NCI-H146 (cell line): Measurements from ENCODE around the gene ELL.

Experiments
- DNase-seq: peaks from one replicate; lab custom pipeline; 2025; lab: John Stamatoyannopoulos, UW

ELL gene

GRCh38 chr19:18445262-18445948 lies 76.5 kb downstream of the ELL start:
- DNase-seq: no peak

DNA sequence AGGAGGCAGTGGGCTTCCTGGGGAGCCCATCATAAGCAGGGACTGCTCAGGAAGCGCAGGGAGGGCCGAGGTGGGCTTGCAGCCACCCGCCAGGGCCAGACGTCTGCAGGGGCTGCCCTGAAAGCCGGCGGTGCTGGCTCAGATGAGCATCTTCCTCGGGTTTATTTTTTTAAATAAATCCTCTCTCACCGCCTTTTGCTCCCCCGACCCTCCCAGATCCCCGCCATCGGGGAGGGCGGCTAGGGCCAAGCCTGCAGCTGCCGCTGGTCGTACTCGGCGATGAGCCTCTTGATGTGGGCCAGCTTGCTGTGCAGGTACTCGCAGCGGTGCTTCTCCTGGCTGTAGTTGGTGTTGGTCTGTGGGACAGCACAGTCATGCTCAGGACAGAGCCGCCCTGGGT lies 77.4 kb downstream of the ELL start:
- no peak for DNase-seq

DNA sequence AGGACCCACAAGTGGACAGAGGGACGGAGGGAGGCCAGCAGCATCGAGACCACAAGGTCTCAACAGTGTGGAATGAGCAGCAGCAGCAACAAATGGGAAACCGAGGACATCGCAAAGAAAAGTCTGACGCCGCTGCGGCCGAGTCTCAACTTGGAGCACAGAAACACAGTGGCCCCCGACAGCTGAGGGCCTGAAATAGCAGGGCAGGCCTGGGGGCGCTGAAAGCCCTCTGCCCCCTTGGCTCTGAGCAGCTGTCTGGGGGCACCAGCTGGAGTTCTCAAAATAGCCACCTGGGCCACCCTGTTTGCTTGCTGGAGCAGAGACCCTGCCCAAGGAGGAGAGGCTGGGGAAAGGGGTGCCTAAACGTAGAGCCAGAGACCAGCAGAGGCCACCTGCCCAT lies 78.0 kb downstream of the ELL start:
- DNase-seq: no peak

- DNase-seq: no peak
These were observed 78.5 kb downstream of the ELL start for GRCh38 chr19:18443406-18443805.

DNA sequence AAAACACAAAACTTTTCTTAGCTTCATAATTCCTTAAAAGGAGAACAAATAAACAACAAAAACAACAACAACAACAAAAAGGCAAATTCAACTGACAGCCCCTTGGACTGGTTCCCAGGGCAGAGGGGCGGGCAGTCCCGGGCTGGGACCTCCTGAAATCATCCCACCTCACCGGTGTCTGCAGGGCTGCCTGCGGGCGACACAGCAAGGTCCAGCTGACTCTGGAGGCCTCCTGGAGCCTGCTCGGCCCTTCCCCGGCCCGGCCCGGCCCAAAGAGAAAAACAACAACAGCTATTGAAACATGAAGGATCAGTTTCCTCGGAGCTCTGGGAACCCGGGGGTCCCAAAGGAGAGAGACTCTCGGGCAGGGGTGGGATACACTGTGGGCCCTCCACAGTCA lies 78.9 kb downstream of the ELL start:
- no peak for DNase-seq

DNA sequence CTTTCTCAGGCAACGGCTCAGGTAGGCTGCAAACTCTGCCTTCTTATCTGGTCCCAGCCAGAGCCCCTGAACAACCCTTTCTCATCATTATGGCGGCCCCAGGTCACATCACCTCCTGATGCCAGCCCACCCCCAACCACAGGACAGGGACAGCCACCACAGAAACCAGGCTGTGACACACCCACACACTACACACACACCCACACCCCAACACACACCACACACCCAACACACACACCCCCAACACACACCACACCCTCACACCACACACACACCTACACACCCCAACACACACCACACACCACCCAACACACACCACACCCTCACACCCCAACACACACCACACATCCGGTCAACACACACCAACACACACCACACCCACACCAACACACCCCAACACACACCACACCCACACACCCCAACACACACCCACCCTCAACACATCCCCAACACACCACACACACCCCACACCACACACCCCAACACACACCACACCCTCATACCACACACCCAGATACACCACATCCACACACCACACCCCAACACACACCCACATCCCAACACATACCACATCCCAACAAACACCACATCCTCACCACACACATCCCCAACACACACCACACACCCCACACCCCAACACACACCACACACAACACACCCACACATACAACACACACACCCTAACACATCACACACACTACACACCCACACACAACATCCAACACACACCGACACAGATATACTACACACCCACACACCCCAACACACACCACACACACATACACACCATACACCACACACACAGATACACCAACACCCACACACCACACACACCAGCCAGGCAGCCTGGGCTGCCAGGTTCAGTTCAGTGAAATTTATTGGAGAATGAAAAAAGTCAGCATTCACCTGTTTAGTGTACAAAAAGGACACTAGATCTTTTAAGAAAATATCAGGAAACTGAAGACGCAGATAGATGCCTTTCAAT lies 79.8 kb downstream of the ELL start:
- DNase-seq: no peak

DNA sequence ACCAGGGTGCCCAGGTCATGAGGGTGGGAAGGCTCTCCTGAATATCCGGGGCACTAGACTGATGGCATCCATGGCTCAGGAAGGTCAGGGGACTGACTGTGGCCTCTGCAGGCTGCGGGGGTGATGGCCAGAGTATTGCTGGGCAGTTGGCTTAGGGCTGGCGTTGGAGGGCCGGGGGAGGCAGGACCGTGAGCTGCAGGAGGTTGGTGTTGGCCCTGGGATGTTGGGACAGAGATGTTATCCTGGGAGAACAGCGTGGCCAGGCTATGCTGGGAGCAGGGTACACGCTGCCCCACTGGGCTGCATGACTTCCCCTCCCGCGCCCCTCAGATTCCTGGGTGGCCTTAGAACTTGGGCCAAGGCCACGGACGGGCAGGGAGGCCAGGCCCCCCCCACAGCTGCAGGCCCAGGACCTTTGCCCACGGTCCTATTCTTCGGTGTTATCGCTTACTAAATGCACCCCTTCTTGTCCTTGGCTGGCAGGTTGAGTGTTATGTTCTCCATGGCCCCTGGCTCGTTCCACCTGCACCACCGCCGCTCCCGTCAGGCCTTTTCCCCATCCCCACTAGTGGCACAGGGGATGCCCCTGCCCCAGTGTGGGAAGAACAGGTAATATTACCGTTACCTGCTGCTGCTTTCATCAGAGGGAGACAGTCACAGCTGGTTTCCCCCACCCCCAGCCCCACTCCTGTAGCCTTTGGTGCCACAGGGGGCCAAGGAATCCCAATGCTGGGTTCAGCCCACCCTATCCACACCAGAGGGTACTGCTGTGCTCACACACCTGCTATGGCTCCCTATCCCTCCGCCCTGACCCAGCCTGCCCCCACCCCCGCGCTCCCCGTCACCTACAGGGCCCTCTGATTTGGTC lies 80.7 kb downstream of the ELL start:
- DNase-seq: no peak

DNA sequence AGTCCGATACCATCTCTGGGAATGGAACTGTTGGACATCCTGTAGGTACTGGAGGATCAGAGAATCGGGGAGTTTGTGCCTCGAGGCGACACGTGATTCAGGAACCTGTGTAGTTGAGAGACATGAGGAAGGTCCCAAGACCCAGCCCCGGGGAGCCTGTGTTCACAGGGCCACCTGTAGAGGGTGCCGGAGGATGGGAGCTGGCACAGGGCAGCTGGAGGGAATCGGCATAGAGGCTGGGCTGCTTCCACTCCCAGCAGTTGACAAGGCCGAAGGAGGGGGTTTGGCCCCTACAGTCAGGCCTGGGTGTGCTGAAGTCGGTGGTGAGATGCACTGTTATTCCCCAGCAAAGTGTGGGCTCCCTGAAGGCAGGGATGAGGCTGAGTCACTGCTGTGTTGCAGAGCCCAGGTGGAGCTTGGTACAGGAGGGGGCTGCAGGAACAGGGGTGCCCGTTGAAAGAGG lies 81.4 kb downstream of the ELL start:
- peak; percentile 20 for DNase-seq

GRCh38 chr19:18439910-18440237 lies 82.0 kb downstream of the ELL start:
- DNase-seq: no peak

- no peak for DNase-seq
These were observed 82.6 kb downstream of the ELL start for GRCh38 chr19:18439025-18439909.

DNA sequence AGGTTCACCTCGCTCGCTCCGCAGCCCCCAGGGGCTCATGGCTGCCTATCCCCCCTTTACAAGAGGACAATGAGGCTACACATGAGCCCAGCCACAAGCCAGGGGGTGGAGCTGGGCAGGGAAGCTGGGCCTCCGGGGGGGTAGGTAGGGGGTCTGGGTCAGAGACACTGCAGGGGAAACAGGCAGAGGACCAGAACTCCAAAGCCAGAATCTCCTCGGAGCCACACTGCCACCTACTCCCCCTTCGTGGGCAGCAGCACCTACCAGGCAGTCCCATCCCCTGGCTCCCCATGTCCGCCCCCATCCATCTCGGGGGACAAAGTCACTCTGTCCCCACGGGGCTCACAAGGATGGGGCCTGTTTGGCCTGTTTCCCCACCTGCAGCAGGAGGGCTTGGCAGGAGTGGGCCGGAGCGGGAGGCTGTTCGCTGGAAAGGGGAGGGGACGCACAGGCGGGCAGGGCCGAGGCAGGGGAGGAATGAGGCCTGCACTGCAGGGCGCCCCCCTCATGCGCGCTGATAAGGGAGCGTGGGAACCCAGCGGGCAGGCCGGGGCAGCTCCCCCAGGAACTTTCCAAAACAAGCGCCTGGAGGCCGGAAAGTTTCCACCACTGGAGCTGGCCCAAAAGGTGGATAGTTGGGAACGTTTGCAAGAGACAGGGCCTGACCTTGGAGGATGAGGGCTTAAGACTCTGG lies 83.4 kb downstream of the ELL start:
- no peak for DNase-seq

DNA sequence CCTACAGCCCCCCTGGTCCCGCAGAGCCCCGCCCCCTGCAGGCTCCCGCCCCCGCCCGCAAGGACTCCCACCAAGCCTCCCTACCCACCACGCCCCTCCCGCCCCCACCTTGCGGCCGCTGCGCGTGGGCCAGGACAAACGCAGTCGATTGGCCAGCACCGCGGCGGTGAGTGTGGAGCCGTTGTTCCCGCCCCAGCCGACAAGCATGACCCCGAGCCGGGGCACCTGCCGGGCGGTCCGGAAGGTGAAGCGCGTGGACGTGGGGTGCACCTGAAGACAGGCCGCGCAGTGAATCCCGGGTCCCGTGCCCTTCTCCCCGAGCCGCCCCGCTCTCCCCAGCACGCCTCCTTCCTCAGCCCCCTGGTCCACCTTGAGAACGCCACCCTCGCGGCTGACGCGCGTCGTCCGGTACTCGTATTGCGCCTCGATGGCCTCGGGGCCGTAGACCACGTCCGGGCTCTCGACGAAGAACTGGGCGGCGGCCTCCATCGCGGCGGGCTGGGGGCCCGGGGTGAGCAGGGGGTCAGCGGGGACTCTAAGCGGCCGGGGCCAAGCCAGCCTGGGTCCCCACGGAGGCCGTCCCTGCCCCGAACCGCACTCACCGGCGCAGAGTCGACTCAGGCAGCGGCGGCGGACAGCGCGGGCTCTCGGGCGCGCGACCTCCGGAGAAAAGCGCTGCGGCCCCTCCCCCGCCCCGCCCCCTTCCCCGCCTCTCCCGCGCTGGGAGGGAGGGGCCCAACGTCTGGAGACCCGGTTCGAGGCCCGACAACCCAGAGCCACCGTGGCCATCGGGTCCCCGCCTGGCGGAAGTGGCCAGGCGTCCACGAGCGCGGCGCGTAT lies 84.2 kb downstream of the ELL start, which contains the start of gene ISYNA1:
Gene ISYNA1 (minus strand): TSS at position 643 of the 840 bp plus-strand sequence. CDS start 154 bp downstream, at position 489.
- peak; percentile 73 for DNase-seq

DNA sequence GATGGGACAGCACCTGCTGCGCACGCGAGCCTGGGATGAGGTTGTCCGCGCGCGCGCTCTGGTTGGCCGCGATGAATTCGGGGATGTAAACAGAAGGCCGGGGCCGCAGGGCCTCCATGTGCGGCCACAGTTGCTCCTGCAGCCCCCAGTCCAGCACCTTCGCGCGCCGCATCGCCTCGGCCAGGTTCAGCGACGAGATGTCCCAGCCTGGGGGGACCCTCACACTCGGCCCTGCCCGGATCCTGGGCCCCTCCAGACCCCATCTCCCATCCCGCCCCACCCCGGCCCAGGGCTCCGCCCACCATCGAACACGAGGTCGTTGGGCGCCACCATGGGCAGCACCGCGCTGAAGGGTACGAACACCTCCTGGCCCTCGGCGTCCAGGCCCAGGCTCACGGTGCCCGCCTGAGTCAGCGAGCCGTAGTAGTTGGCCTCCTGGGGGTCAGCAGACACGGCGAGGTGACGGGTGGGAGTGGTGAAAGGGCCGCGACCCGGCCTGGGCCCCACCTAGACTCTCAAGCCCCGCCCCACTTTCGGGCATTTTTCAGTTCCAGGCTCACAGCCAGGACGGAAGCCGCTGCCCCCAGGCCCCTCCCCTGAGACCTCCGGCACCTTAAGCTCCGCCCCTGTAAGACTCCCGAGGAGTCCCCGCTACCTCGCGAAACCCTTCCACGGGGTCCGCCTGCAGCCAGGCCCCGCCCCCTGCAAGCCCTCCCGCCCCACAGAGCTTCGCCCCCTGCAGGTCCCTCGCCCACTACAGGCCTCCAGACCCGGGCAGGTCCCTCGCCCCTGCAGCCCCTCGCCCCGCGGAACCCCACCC lies 85.0 kb downstream of the ELL start:
- DNase-seq: peak; percentile 82

DNA sequence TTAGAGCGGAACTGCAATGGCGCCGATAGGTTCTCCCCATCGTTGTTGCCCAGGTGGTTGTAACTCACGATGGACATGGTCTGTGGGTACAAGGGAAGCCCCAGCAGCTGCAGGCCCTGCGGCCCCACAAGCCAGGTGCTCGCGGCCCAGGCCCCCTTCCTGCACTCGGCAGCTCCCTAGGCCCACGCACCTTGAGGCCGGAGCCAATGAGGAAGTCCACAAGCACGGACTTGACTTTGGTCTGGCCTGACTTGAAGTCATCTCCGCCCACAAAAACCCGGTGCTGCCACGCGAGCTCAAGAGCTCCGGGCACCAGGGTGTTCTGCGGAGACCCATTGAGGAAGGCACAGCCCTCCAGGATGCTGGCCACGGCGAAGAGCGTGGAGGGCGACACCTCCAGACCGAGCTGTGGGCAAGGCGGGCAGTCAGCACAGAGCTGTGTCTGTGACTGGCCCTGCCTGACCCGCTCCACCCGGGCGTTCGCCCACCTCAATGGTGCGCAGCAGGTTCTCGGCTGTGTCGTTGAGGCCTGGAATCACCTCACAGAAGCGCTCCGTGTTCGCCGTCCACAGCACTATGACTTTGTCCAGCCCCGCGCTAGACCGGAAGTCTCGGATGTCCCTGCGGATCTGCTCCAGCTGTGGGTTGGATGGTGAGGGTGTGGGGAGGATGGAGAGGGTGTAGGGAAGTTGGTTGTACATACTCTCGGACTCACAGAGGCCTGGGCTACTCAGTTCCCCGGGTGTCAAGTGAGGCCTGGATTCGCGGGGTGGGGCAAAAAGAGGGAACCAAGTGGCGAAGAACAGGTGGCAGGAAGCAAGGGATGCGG lies 85.8 kb downstream of the ELL start:
- no peak for DNase-seq

GRCh38 chr19:18435178-18435841 lies 86.6 kb downstream of the ELL start:
- DNase-seq: no peak

DNA sequence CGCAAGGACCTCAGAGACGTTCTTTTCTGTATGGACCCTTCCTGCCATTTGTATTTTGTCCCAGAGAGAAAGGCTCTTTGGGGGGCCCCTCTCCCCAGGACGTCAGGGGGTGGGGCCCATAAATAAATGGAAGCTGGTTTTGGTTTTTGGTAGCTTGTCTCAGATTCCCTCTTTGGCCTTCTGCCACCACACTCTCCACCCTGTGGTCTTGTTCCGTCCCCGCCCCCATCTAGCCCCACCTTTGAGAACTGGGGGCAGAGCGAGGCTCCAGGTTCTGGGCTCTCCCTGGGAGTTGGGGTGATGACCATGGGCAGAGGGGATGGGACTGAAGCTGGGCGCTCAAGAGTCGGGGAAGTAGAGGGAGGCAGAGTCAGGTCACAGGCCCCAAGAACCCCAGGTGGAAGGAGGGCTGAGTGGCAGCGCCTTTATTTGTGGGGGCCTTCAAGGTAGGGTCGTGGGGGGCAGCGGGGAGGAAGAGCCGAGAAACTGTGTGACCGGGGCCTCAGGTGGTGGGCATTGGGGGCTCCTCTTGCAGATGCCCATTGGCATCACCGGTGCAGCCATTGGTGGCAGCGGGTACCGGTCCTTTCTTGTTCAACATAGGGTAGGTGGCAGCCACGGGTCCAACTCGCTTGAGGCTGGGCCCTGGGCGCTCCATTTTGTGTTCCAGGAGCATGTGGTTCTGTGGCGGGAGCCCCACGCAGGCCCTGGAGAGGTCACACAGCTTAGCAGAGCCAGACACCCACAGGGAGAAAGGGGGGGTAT lies 87.3 kb downstream of the ELL start:
- no peak for DNase-seq
